ENCODE measurements around the gene ZNF716. TPM values are rescaled to one million over a fixed set of nuclear protein-coding genes. Genes with fewer than 3 reads are reported as not detected.

ZNF716 gene
- not detected in 2 replicates for total RNA-seq

DNA sequence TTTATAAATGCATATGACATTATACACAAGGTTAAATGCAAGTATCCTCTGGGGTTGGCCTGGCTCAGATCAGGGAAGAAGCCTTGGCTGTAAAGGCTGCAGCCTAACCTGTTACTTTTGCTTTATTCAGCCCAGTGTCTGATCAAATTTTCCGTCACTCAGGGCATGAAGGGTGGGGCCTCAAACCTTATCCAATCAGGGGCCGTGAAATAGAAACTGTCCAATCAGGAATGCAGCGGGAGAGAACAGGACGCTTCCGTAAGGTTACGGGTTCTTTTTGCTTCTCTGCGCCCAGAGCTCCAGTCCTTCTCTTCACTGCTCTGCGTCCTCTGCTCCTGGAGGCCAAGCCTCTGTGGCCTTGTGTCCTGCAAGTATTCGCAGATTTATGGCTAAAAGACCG lies at the start of gene ZNF716:
ZNF716 (plus strand) TSS at position 274 of the 400 bp plus-strand sequence; CDS start at position 386, 112 bp downstream.

